ENCODE results near the gene SIN3B. TPM values are rescaled to one million over a fixed set of nuclear protein-coding genes. Genes with fewer than 3 reads are reported as not detected.

Gene SIN3B
- total and polyA plus RNA-seq, 9 of the 15 experiments (the other 6 are each of a cell fraction or from before 2014, with no cell fraction given) = 0.51 to 34.2 (median 14.3) TPM

GRCh38 chr19:16837035-16837362, 7.8 kb downstream of the SIN3B start:
- H2AFZ ChIP-seq (ENCODE audit: low read depth, low read length) = no peak overlapping the region
- ChIA-PET POLR2A (no interaction called here), CTCF (ENCODE audit: low intra/inter-chr PET ratio) (no interaction called here)
- H3K9me1 ChIP-seq (ENCODE audit: control insufficient read depth, insufficient read depth, low read length) = peaks cover 15% of the 10 kb centered on the region
- no peak for FAIRE-seq
- ATAC-seq = no peak
- BruUV-seq (replicated peaks) = no TSS peak
- 72% methylated on average over 2 of the region's 4 CpGs for WGBS (ENCODE audit: insufficient coverage, low coverage, missing lambda C conversion rate)
- H3K4me1 ChIP-seq (replicated peaks in 1 of 2; ENCODE audit: control insufficient read depth in 2 of 2, insufficient read depth in 2 of 2, low read length in 2 of 2) = peaks cover 0 to 3% of the 10 kb centered on the region in 2 experiments; a peak in 2 of 5 replicates
- no peak overlapping the region for H3K4me2 ChIP-seq (ENCODE audit: insufficient read depth, low read length)
- in situ Hi-C loops (cut with MboI) (no loop called here), intact Hi-C loops (cut with micrococcal nuclease) (no loop called here)
- no peak overlapping the region for H3K4me3 ChIP-seq
- no peak overlapping the region for H3K9ac ChIP-seq (ENCODE audit: insufficient read depth in 1 of 2, low read depth in 2 of 2, low read length in 2 of 2)
- peaks cover 4% of the 10 kb centered on the region; the same call in 2 of the 3 replicates for H3K79me2 ChIP-seq (ENCODE audit: control insufficient read depth, insufficient read depth, low read length)
- H3K27ac ChIP-seq (ENCODE audit: extremely low read depth, low read depth, low read length) = no peak overlapping the region
- TF ChIP-seq ZNF3 (CRISPR knock-in tag; IDR thresholded peaks at IDR 0.05) (no peak), SUPT5H (IDR thresholded peaks at IDR 0.05) (0 out of 2 replicates have a peak, but pooled peaks have one; percentile 5)
- no peaks in the 10 kb centered on the region for H3K27me3 ChIP-seq (ENCODE audit: control insufficient read depth in 2 of 2, insufficient read depth in 2 of 2, low read length in 2 of 2)
- no peaks in the 10 kb centered on the region for H3K9me3 ChIP-seq (replicated peaks; ENCODE audit: control insufficient read depth, insufficient read depth, low read depth, low read length)
- H3K36me3 ChIP-seq (ENCODE audit: control insufficient read depth, insufficient read depth, low read length) = peaks cover 79% of the 10 kb centered on the region
- H4K20me1 ChIP-seq (replicated peaks; ENCODE audit: control insufficient read depth, insufficient read depth, low read length) = 0 out of 2 replicates have a peak, but pooled peaks cover 3% of the 10 kb centered on the region
- no peak for DNase-seq (ENCODE audit: extremely low read depth in 1 of 4, low spot score in 3 of 4)

- in situ Hi-C loops (cut with MboI) (no loop called here), intact Hi-C loops (cut with micrococcal nuclease) (no loop called here)
- BruUV-seq (replicated peaks) = no TSS peak
- ChIA-PET POLR2A (interaction anchor here (0.6 to 1.3 kb wide), 3 partner anchors 12 to 1019 kb away, joined by 3 to 8 read pairs (median 3); partner anchors contain the start of gene SIN3B), CTCF (ENCODE audit: low intra/inter-chr PET ratio) (no interaction called here)
- FAIRE-seq (no peak), DNase-seq (ENCODE audit: extremely low read depth in 1 of 4, low spot score in 3 of 4) (no peak), ATAC-seq (no peak)
- 98% methylated on average over 15 of the region's 15 CpGs for WGBS (ENCODE audit: insufficient coverage, low coverage, missing lambda C conversion rate)
- Histone ChIP-seq H3K36me3 (ENCODE audit: control insufficient read depth, insufficient read depth, low read length) (peaks cover 86% of the 10 kb centered on the region), H3K4me1 (replicated peaks in 1 of 2; ENCODE audit: control insufficient read depth in 2 of 2, insufficient read depth in 2 of 2, low read length in 2 of 2) (no peaks in the 10 kb centered on the region; a peak in 1 of 5 replicates), H3K4me2 (ENCODE audit: insufficient read depth, low read length) (no peak overlapping the region), H2AFZ (ENCODE audit: low read depth, low read length) (no peak overlapping the region), H3K27ac (ENCODE audit: extremely low read depth, low read depth, low read length) (no peak overlapping the region), H3K79me2 (ENCODE audit: control insufficient read depth, insufficient read depth, low read length) (peaks cover 2% of the 10 kb centered on the region; the same call in 2 of the 3 replicates), H3K9me1 (ENCODE audit: control insufficient read depth, insufficient read depth, low read length) (peaks cover 19% of the 10 kb centered on the region), H3K9ac (ENCODE audit: insufficient read depth in 1 of 2, low read depth in 2 of 2, low read length in 2 of 2) (no peak overlapping the region), H3K9me3 (replicated peaks; ENCODE audit: control insufficient read depth, insufficient read depth, low read depth, low read length) (no peaks in the 10 kb centered on the region), H3K4me3 (no peak overlapping the region), H3K27me3 (ENCODE audit: control insufficient read depth in 2 of 2, insufficient read depth in 2 of 2, low read length in 2 of 2) (no peaks in the 10 kb centered on the region), H4K20me1 (replicated peaks; ENCODE audit: control insufficient read depth, insufficient read depth, low read length) (no peaks in the 10 kb centered on the region)
- TF ChIP-seq SMARCA5 (IDR thresholded peaks at IDR 0.05) (no peak), NFATC3 (IDR thresholded peaks at IDR 0.05) (no peak), CCNT2 (IDR thresholded peaks at IDR 0.05; ENCODE audit: borderline replicate concordance, extremely low read depth, insufficient read length, low read depth, low read length) (no peak), ZBTB34 (CRISPR knock-in tag; IDR thresholded peaks at IDR 0.05) (no peak), HNRNPK (IDR thresholded peaks at IDR 0.05; ENCODE audit: low read depth, low read length, poor library complexity, severe bottlenecking) (no peak), NR3C1 (CRISPR knock-in tag; IDR thresholded peaks at IDR 0.05) (no peak), YBX1 (IDR thresholded peaks at IDR 0.05) (no peak), SMARCB1 (IDR thresholded peaks at IDR 0.05; ENCODE audit: insufficient read length, low read depth) (no peak), POLR2B (IDR thresholded peaks at IDR 0.05; ENCODE audit: low read depth, partially characterized antibody) (no peak), SRSF7 (optimal IDR thresholded peaks at IDR 0.05; ENCODE audit: low read depth, low read length) (no peak)
Measured at GRCh38 chr19:16841391-16841926, 12.3 kb downstream of the SIN3B start.
